ENCODE measurements around the gene IL22RA1. TPM values are rescaled to one million over a fixed set of nuclear protein-coding genes. Genes with fewer than 3 reads are reported as not detected.

Gene IL22RA1
- total and polyA plus RNA-seq, 2 donors, result 0.11 TPM; not detected in 1

DNA sequence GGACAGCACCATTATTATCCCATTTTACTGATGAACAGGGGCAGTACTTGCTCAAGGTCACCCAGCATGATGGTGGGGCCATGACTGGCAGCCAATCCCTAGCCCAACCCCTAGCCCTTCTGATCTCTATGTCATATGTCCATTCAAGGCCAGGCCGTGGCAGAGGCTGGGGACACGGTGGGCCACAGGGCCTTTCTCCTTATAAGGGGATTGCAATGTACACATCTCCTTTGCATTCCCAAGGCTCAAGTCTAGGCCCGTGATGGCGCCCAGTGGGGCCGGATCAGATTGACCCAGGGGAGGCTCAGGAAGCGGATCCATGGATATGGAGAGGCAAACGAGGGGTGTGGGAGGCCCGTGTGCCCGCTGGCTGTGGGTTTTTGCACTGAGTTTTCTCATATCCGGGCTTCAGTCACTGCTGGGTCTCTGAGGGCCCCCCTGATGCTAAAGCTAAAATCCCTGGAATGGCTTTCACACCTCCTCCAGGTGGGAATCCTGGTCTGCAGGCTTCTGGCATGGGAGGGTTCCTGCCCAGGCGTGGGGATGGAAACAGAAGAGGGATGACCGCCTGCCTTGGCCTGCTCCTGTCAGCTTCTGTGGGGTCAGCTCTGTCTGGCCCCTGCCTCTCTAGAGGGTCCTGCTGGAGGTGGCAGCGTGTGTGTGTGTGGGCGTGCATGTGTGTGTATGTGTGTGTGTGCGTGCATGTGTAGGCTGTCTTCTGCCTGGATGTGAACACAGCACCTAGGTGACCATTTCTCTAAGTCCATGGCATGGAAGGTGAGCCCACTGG, 33.1 kb downstream of the IL22RA1 start:
- no peak overlapping the region for H3K27ac ChIP-seq (ENCODE audit: low read depth)
- H3K36me3 ChIP-seq (ENCODE audit: insufficient read depth), result no peaks in the 10 kb centered on the region
- DNase-seq (ENCODE audit: extremely low spot score), result no peak
- no peak overlapping the region for H3K4me3 ChIP-seq (ENCODE audit: low read depth, low read length)
- H3K4me1 ChIP-seq (ENCODE audit: insufficient read depth), result no peaks in the 10 kb centered on the region
- WGBS, result 89% methylated on average over 15 of the region's 15 CpGs

DNA sequence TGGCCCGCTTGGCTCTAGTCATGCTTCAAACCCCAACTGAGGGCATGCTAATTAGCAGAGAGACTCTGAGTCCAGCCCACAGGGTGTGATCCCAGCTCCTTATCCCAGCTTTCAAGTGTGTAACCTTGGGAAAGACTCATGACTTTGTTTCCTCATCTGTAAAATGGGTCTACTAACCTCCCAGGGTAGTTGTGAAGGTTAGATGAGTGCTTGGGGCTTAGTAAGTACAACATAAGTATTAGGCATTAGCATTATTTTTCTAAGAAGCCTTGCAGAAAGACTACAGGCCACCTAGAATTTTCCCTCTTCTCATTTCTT, 33.8 kb downstream of the IL22RA1 start:
- H3K4me3 ChIP-seq (ENCODE audit: low read depth, low read length), result no peak overlapping the region
- no peak overlapping the region for H3K27ac ChIP-seq (ENCODE audit: low read depth)
- WGBS, result 90% methylated on average over 1 of the region's 1 CpG
- H3K36me3 ChIP-seq (ENCODE audit: insufficient read depth), result no peaks in the 10 kb centered on the region
- no peak for DNase-seq (ENCODE audit: extremely low spot score)
- H3K4me1 ChIP-seq (ENCODE audit: insufficient read depth), result no peaks in the 10 kb centered on the region

GRCh38 chr1:24108334-24109165, 34.4 kb downstream of the IL22RA1 start:
- no peak for DNase-seq (ENCODE audit: extremely low spot score)
- 76% methylated on average over 22 of the region's 22 CpGs for WGBS
- H3K4me1 ChIP-seq (ENCODE audit: insufficient read depth), result no peaks in the 10 kb centered on the region
- H3K36me3 ChIP-seq (ENCODE audit: insufficient read depth), result no peaks in the 10 kb centered on the region
- no peak overlapping the region for H3K27ac ChIP-seq (ENCODE audit: low read depth)
- no peak overlapping the region for H3K4me3 ChIP-seq (ENCODE audit: low read depth, low read length)

DNA sequence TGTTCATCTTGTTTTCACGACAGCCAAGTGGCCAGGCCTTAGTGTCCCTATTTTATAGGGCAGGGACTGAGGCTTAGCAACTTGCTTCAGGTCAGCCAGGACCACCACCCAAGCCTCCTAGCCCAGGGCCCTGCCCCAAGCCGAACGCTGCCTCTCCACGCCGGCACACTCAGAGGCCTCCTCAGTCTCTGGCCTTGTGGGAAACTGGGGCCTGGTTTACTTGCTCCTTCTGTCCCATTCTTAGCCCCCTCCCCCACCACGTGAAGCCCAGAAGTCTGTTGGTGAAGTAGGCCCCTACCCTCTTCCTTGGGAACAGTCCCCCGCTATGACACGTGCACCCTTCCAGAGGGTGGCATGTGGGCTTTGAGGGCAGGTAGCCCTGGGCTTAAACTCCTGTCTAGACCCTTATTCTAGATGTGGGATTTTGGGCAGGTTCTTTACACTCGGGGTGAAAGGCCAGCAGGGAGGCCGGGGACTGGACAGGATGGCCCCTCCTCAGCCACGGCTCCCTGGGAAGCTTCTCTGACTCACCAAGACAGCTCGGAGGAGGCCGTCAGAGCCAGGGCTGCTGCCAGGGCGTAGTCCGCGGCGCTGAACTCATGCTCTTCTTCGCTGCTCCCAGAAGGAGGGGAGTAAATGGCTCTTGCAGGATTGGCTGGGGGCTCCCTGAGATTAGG, 35.3 kb downstream of the IL22RA1 start:
- Histone ChIP-seq H3K4me3 (ENCODE audit: low read depth, low read length) (no peak overlapping the region), H3K4me1 (ENCODE audit: insufficient read depth) (no peaks in the 10 kb centered on the region), H3K36me3 (ENCODE audit: insufficient read depth) (no peaks in the 10 kb centered on the region), H3K27ac (ENCODE audit: low read depth) (no peak overlapping the region)
- DNase-seq (ENCODE audit: extremely low spot score), result no peak
- WGBS, result 77% methylated on average over 18 of the region's 18 CpGs

GRCh38 chr1:24105368-24106160, 37.4 kb downstream of the IL22RA1 start:
- no peak overlapping the region for H3K27ac ChIP-seq (ENCODE audit: low read depth)
- WGBS, result 89% methylated on average over 19 of the region's 19 CpGs
- no peak for DNase-seq (ENCODE audit: extremely low spot score)
- H3K36me3 ChIP-seq (ENCODE audit: insufficient read depth), result no peaks in the 10 kb centered on the region
- H3K4me3 ChIP-seq (ENCODE audit: low read depth, low read length), result no peak overlapping the region
- no peaks in the 10 kb centered on the region for H3K4me1 ChIP-seq (ENCODE audit: insufficient read depth)

DNA sequence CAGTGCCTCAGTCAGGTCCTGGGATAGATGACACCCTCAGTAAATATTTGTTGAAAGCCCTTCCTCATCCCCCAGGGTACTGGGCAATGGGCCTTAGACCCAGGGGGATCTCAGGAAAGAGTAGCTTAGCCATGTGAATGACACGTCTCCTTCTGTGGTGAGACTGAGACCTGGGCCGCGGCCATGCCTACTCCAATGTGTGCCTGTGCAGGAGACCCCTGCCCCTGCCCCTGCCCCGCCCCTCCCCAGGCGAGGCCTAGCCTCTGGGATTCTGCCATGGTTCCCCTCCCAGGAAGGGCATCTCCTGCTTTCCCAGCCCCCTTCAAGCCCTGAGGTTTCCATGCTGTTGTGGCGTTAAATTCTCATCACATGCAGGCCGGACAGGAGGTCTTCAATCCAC, 38.1 kb downstream of the IL22RA1 start:
- Histone ChIP-seq H3K27ac (ENCODE audit: low read depth) (no peak overlapping the region), H3K36me3 (ENCODE audit: insufficient read depth) (no peaks in the 10 kb centered on the region), H3K4me1 (ENCODE audit: insufficient read depth) (no peaks in the 10 kb centered on the region), H3K4me3 (ENCODE audit: low read depth, low read length) (no peak overlapping the region)
- DNase-seq (ENCODE audit: extremely low spot score), result no peak
- 94% methylated on average over 7 of the region's 7 CpGs for WGBS

DNA sequence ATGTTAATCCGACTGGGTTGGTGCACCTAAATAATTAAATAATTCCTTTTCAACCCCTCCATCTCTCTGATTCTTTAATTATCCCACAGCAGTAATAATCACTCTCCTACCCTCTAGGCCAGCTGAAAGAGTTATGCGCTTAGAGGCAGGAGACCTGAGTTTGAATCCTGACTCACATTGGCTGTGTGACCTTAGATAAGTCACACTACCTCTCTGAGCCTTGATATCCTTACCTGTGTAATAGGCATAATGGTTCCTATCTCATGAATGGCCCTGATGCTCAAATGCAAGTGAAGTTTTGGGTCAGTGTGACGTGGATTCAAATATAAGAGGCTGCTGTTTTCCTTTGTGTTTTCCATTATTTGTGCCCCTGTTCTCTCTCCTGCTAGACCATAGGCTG, 39.1 kb downstream of the IL22RA1 start:
- no peaks in the 10 kb centered on the region for H3K36me3 ChIP-seq (ENCODE audit: insufficient read depth)
- DNase-seq (ENCODE audit: extremely low spot score), result no peak
- 92% methylated on average over 3 of the region's 3 CpGs for WGBS
- H3K27ac ChIP-seq (ENCODE audit: low read depth), result no peak overlapping the region
- no peaks in the 10 kb centered on the region for H3K4me1 ChIP-seq (ENCODE audit: insufficient read depth)
- no peak overlapping the region for H3K4me3 ChIP-seq (ENCODE audit: low read depth, low read length)

DNA sequence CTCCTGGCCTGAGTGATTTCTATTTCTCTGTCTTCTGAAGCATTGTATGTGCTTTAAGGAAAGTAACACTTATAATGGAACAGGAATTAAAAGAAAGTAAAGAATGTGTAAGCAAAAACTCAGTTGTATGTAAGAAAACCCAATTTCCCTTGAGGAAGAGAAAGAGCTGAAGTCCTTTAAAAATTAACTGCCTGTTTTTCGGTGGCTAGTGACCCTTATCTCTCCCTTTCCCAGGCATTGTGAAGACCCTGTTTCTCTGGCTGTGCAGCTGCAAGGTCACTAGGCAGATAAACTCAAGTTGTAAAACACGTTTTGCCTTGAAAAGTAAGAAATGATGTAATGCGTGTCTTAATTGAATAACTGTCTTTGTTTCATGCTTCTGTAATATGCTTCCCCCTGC, 39.5 kb downstream of the IL22RA1 start:
- WGBS, result 69% methylated on average over 3 of the region's 3 CpGs
- Histone ChIP-seq H3K27ac (ENCODE audit: low read depth) (no peak overlapping the region), H3K36me3 (ENCODE audit: insufficient read depth) (no peaks in the 10 kb centered on the region), H3K4me3 (ENCODE audit: low read depth, low read length) (no peak overlapping the region), H3K4me1 (ENCODE audit: insufficient read depth) (no peaks in the 10 kb centered on the region)
- no peak for DNase-seq (ENCODE audit: extremely low spot score)

DNA sequence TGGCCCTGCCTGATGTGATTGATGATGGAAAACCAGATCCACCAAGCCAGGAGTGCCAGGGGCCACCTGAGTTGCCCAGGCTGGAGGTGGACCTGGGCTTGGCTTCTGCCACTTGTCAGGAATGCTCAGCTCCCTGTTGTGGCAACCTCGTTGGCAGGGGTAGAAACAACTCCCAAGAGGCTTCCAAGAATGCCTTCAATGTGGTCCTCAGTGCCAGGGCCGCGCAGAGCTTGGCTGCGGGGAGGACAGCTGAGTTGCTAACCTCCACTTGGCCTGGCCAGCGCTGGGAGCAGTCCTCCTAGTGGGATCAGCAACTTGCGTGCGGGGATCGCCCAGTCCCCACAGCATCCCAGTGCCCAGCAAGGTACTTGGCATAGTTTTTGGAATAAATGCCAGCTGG, 40.0 kb downstream of the IL22RA1 start:
- Histone ChIP-seq H3K4me1 (ENCODE audit: insufficient read depth) (no peaks in the 10 kb centered on the region), H3K27ac (ENCODE audit: low read depth) (no peak overlapping the region), H3K4me3 (ENCODE audit: low read depth, low read length) (no peak overlapping the region), H3K36me3 (ENCODE audit: insufficient read depth) (no peaks in the 10 kb centered on the region)
- WGBS, result 73% methylated on average over 8 of the region's 8 CpGs
- DNase-seq (ENCODE audit: extremely low spot score), result no peak

- 66% methylated on average over 9 of the region's 9 CpGs for WGBS
- Histone ChIP-seq H3K4me1 (ENCODE audit: insufficient read depth) (no peaks in the 10 kb centered on the region), H3K4me3 (ENCODE audit: low read depth, low read length) (no peak overlapping the region), H3K36me3 (ENCODE audit: insufficient read depth) (no peaks in the 10 kb centered on the region), H3K27ac (ENCODE audit: low read depth) (no peak overlapping the region)
- DNase-seq (ENCODE audit: extremely low spot score), result no peak
Measured at GRCh38 chr1:24101796-24102586, 40.9 kb downstream of the IL22RA1 start.

DNA sequence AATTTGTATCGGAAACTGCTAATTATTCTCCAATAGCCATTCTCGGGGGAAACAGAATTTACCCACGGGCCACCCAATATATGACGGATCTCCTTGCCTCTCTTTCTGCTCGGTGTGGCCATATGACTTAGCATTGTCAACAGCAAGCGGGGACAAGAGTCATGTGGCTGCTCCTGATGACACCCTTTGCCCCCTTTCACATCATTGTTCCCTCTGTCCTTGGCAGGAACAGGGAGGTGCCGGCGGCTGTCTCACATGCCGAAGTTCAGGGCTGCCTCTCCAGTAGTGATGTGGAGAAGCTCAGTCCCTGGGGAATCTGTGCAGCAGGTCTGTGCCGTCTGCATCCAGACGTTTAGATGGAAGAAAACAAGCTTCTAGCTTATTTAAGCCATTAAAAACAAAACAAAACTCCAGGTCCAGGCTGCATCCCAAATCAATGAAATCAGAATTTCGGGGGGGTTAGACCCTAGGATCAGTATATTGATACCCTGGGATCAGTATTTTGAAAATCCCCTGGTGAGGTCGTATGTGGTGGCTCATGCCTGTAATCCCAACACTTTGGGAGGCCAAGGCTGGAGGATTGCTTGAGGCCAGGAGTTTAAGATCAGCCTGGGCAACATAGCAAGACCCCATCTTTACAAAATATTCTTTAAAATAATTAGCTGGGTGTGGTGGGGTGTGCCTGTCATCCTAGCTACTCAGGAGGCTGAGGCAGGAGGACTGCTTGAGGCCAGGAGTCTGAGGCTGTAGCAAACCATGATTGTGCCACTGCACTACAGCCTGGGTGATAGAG, 41.8 kb downstream of the IL22RA1 start:
- Histone ChIP-seq H3K36me3 (ENCODE audit: insufficient read depth) (no peaks in the 10 kb centered on the region), H3K4me1 (ENCODE audit: insufficient read depth) (no peaks in the 10 kb centered on the region), H3K27ac (ENCODE audit: low read depth) (no peak overlapping the region), H3K4me3 (ENCODE audit: low read depth, low read length) (no peak overlapping the region)
- no peak for DNase-seq (ENCODE audit: extremely low spot score)
- WGBS, result 82% methylated on average over 13 of the region's 13 CpGs

- Histone ChIP-seq H3K27ac (ENCODE audit: low read depth) (no peak overlapping the region), H3K4me1 (ENCODE audit: insufficient read depth) (no peaks in the 10 kb centered on the region), H3K4me3 (ENCODE audit: low read depth, low read length) (no peak overlapping the region), H3K36me3 (ENCODE audit: insufficient read depth) (no peaks in the 10 kb centered on the region)
- WGBS, result 73% methylated on average over 12 of the region's 12 CpGs
- DNase-seq (ENCODE audit: extremely low spot score), result no peak
Measured at GRCh38 chr1:24098943-24099638, 43.8 kb downstream of the IL22RA1 start.

All from urinary bladder (tissue), 4 donors.